Renal cortex interstitium (tissue), 11 donors: ENCODE measurements around the gene THAP7. TPM values are rescaled to one million over a fixed set of nuclear protein-coding genes. Genes with fewer than 3 reads are reported as not detected.
"Not testable (repeated sequence)": the region's sequence is repeated elsewhere in the genome, so short reads cannot be mapped to it uniquely, and the experiment has no call there.

Source experiments
- DNase-seq, 11 donors: peaks; one replicate each; pipeline ENCODE4 v3.0.0-alpha.2; 2013; ENCODE audit warnings: low read depth in 9 of 11, low spot score in 4 of 11; ENCODE audit errors: extremely low read depth in 1 of 11
- polyA plus RNA-seq, 3 donors: library from polyadenylated mRNA; unstranded; fragments of 120-200 nt; gene quantifications; one replicate each; pipeline ENCODE4 v1.2.1, GENCODE V29; 2013; ENCODE audit not compliant: insufficient read length in 3 of 3

THAP7 gene
- polyA plus RNA-seq, 3 donors: 15.1 to 23.6 (median 18.1) TPM

DNA sequence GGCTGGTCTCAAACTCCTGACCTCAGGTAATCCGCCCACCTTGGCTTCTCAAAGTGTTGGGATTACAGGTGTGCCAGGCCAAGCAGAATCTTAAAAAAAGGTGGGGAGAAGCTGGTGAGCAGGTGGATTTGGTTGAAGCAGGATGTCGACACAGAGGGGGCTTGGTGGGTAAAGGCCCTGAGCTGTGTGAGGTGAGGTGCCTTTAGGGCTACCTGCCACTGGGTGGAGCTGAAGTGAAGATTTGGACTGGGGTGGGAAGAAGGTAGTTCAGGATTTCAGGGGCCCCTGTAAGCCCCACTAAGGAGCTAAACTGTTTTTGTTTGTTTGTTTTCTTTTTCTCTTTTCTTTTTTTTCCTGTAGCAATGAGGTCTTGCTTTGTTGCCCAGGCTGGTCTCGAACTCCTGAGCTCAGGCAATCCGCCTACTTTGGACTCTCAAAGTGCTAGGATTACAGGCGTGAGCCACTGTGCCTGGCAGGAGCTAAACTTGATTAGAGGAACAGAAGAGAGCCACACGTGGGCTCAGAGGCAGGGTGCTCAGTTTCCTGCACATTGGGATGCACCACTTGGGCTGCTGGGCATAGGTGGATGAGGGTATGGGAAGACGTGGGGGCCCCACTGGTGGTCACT is 19.0 kb upstream of the THAP7 start:
- no peak for DNase-seq

DNA sequence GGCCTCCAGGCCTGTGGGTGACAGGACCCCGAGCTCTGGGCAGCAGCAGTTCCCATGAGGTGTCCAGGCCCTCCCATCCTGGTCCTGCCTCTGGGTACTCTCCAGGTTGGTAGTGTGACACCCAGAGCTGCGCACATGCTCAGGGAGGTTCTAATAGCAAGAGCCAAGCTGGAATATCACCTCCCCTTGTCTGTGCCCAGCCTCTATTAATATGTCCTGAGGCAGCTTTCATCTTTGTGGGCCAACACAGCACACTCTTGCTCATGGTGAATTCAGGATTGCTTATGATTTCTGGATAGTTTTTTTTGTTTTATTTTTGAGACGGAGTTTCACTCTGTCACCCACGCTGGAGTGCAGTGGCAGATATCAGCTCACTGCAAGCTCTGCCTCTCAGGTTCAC is 16.4 kb upstream of the THAP7 start:
- DNase-seq: no peak

- no peak for DNase-seq
Measured at GRCh38 chr22:21016644-21017420, 14.9 kb upstream of the THAP7 start.

- no peak for DNase-seq
Measured at GRCh38 chr22:21015466-21016006, 13.6 kb upstream of the THAP7 start.

DNA sequence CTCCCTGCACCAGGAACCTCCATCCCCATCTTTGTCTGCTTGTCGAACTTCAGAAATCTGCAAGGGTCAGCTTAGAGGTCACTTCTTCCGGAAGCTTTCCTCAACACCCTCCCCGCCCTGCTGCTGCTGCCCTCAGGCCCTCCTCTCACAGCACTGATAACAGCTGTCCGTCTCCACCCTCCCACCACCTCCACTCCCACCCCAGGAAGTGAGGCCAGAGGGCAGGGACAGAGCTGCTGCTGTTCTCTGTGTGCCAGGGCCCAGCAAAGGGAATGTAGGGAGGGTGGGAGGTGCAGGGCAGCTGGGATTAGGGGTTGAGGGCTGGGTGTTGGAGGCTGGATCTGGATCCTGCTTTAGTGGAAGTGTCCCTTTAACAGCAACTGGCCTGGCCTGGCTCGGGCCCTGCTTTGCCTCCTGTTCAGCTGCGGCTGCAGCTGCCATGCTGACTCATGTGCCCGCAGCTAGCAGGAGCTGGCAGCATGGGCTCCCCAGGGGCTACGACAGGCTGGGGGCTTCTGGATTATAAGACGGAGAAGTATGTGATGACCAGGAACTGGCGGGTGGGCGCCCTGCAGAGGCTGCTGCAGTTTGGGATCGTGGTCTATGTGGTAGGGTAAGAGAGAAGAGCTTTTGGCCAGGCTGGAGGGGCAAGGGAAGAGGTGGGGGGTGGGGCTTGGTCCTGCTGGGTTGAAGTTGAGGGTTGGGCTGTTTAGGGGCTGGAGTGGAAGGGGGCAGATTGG is 13.0 kb upstream of the THAP7 start, which contains the start of gene P2RX6:
Gene P2RX6, plus strand, starts transcription at position 440 of the 740 bp plus-strand sequence. Its CDS starts 10 bp downstream, at position 450.
- peak in 2 of 11 donors; percentile 33 to 54 for DNase-seq

- peak; percentile 80 to 94 (median 92) for DNase-seq
Measured at GRCh38 chr22:21014202-21014725, 12.3 kb upstream of the THAP7 start.

- no peak for DNase-seq
Measured at GRCh38 chr22:21013657-21014201, 11.8 kb upstream of the THAP7 start.

DNA sequence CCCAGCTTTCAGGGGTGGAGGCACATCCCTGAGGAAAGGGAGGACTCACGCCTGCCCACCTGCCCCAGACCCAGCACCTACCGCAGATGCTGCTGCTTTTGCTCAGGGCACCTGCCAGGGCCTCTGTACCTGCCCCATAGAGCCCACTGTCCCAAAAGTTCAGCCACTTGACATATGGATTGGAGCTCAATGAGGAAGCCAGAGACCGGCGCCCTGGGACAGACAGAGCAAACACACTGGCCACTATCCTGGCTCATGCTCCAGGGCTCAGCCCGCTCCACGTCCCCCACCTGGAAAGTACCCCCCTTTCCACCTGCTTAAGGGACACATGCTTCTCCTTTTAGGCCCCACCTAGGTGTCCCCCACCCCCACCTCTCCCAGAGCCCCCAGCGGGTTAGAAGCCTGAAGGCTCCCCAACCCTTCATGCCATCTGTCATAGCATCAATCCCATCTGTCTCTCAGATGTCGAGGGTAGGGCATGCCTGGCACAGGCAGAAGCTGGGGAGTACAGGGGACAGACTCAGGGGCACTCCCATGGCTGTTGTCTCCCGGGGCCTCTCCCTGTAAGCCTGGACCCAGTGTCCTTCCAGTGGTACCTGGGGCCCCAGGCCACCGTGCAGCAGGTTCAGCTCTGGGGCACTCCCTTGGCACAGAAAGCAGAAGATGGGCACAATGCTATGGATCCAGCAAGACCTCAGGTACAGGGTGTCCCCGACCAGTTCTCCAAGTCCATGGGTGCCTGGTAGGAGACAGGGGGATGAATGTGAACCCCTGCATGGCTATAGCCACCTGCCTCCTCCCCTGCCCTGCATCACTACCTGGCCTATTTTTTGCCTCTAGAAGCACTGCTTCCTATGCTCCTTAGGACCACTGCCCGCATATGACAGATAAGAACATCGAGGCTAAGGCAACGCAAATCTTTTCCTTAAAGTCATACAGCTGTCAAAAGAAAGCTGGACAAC is 10.8 kb upstream of the THAP7 start:
- DNase-seq: no peak

- no peak for DNase-seq
Measured at GRCh38 chr22:21010426-21011113, 8.7 kb upstream of the THAP7 start.

DNA sequence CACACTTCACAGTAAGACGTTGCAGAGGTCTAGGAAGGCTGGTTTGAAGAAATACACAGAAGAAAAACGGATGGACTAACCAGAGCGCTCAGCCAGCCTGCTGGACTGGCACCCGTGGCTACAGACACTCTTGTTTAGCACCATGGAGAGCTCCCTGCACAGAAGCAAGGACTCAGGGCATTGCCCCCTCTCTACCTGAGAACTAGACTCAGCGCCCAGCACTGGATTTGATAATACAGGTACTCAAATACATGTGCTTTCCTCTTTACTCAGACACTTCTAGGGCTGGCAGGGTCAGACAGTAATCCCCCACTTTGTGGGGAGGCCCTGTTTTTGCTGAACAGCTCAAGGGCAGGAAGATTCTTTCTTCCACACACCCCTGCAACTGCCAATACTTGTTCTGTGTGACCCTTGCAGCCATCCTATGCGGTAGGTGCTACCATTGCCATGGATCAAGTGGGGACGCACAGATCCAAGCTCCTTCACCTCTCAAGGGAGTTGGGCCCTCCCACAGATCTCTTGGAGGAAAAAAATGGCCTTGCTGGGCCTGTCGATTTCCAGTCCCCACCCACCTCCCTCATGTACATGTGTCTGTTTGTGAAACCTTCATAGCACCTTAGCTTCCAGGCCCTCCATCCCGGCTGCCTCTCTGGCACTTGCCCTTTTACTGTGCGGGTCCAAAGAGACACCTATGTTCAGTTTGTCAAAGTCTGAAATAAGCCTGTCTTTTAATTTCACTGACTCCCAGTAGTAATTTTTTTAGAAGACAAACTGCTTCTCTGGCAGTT is 7.9 kb upstream of the THAP7 start:
- DNase-seq: peak in 8 of 11 donors; percentile 64 to 81 (median 71)

GRCh38 chr22:21009208-21009607 is 7.3 kb upstream of the THAP7 start:
- not testable (repeated sequence) for DNase-seq

DNA sequence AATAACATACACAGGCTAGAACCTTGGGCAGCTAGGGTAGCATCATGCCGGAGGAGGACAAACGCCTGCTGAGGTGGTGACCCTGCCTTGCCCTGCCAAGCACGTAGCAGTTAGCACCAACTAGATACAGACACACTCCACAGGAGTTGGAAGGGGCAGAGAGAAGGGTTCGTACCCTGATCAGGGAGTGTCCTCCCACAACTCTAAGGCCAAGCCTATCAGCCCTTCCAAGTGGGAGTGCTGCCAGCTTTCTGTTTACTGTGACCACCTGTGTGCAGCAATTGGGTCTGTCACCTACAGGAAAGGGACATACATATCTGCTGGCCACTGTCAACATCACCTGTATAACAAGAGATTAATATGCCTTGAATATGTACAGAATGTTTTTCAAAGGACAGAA is 1.9 kb upstream of the THAP7 start:
- no peak for DNase-seq

GRCh38 chr22:21000987-21001600 is 824 bp downstream of the THAP7 start:
- DNase-seq: no peak

DNA sequence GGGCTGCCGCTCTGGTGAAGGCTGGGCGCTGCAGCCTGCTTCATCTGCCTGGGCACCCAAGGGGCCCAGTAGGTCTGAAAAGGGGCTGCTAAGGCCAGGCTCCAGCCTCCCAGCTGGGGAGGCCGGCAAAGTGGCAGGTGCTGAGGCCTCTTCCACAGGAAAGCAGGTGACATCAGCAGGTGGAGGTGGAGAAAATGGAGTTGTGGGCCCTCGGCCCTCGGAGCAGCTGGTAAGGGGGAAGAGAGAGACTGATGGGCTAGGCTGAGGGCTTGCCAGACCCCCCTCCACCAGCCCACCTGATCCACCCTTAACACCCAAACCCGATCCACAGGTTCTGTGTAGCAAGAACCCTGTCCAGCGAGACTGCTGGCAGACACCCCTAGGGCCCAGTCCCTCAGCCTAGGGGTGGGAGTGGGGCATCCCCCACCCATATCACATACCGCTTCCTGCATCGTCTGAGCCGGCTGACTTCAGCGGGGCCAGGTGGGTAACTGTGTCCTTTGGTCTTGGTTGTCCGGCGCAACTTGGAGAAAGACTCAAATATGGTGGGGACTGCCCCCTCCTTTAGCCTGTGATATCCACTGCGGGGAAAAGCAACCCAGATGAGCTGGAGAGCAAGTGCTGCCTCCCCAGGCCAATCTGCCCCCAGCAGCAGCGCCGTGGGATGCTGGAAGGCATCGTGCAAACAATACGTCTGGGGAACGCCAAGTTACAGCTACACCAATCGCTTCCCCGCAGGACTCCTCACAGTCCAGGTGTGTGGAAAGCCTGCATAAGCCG is 1.5 kb downstream of the THAP7 start:
- DNase-seq: no peak

GRCh38 chr22:20999350-21000206 is 2.3 kb downstream of the THAP7 start:
- DNase-seq: no peak
